Stimulated activated CD8-positive, alpha-beta memory T cell treated with anti-CD3 and anti-CD28 coated beads, Interleukin-7, amount 100 ng/mL, for 4 hours (primary cell): Measurements from ENCODE around the gene TM2D1.
"Not testable (repeated sequence)": the region's sequence is repeated elsewhere in the genome, so short reads cannot be mapped to it uniquely, and the experiment has no call there.

Experiments
- DNase-seq, 2 donors: peaks; one replicate each; pipeline ENCODE4 v3.0.0-alpha.2; 2020; ENCODE audit warnings: low read depth in 2 of 2

Gene TM2D1

GRCh38 chr1:61724813-61725694, at the start of gene TM2D1:
TSS of gene TM2D1 (minus strand) at chr1:61725141. CDS start at chr1:61725120, 21 bp downstream.
- peak; percentile 77 to 78 for DNase-seq

GRCh38 chr1:61770131-61770530, 45.2 kb upstream of the TM2D1 start:
- no peak for DNase-seq

- no peak for DNase-seq
Observed at GRCh38 chr1:61757950-61758349, 33.0 kb upstream of the TM2D1 start.

GRCh38 chr1:61756773-61757172, 31.8 kb upstream of the TM2D1 start:
- DNase-seq, result no peak

GRCh38 chr1:61754545-61754944, 29.6 kb upstream of the TM2D1 start:
- DNase-seq, result no peak

- DNase-seq, result no peak
Observed at GRCh38 chr1:61753998-61754508, 29.1 kb upstream of the TM2D1 start.

- DNase-seq, result no peak
Observed at GRCh38 chr1:61752921-61753389, 28.0 kb upstream of the TM2D1 start.

- no peak for DNase-seq
Observed at GRCh38 chr1:61749574-61749973, 24.6 kb upstream of the TM2D1 start.

- DNase-seq, result no peak
Observed at GRCh38 chr1:61748566-61748965, 23.6 kb upstream of the TM2D1 start.

GRCh38 chr1:61746813-61747212, 21.9 kb upstream of the TM2D1 start:
- no peak for DNase-seq

- no peak for DNase-seq
Observed at GRCh38 chr1:61743716-61744580, 19.0 kb upstream of the TM2D1 start.

- DNase-seq, result no peak
Observed at GRCh38 chr1:61743431-61743705, 18.4 kb upstream of the TM2D1 start.

- DNase-seq, result peak; percentile 12 to 47
Observed at GRCh38 chr1:61742620-61743430, 17.9 kb upstream of the TM2D1 start.

GRCh38 chr1:61741711-61742619, 17.0 kb upstream of the TM2D1 start, which contains the start of gene PATJ:
TSS of gene PATJ (plus strand) at chr1:61742480. CDS start at chr1:61762893, 20,413 bp downstream.
- DNase-seq, result peak; percentile 25 to 59

- DNase-seq, result no peak
Observed at GRCh38 chr1:61740751-61741700, 16.1 kb upstream of the TM2D1 start.

GRCh38 chr1:61732726-61733125, 7.8 kb upstream of the TM2D1 start:
- DNase-seq, result no peak

GRCh38 chr1:61730679-61731078, 5.7 kb upstream of the TM2D1 start:
- not testable (repeated sequence) for DNase-seq

GRCh38 chr1:61727544-61727943, 2.6 kb upstream of the TM2D1 start:
- DNase-seq, result no peak

- DNase-seq, result no peak
Observed at GRCh38 chr1:61724506-61724812, 482 bp downstream of the TM2D1 start.
